ENCODE measurements around the gene ATP1A4. TPM values are rescaled to one million over a fixed set of nuclear protein-coding genes. Genes with fewer than 3 reads are reported as not detected.

Gene ATP1A4
- total and polyA plus RNA-seq, 2 of the 13 experiments (the other 11 are each of a cell fraction or from before 2014, with no cell fraction given) = not detected

DNA sequence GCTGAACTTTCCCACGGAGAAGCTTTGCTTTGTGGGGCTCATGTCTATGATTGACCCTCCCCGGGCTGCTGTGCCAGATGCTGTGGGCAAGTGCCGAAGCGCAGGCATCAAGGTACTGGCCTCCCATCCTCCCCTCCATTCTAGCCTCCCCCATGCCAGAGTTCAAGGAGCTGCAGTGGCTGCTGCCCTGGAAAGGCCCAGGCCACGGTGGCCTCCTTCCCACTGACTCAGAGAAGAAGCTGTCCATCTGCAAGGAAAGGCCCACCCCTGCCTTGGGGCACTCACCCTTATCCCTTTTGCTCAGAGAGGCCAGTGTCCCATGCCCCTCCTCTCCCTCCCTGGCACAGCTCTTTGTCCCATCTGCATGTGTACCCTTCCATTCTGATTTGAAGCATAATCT, 20.9 kb upstream of the ATP1A4 start (continued):
- no peak for TF ChIP-seq NFIB (CRISPR knock-in tag; IDR thresholded peaks at IDR 0.05; ENCODE audit: borderline replicate concordance)
- TF ChIP-seq ZSCAN29 (CRISPR knock-in tag; conservative IDR thresholded peaks at IDR 0.05) = no peak
- TF ChIP-seq HOXD1 (CRISPR knock-in tag; IDR thresholded peaks at IDR 0.05) = no peak
- TF ChIP-seq, protein P1, sequence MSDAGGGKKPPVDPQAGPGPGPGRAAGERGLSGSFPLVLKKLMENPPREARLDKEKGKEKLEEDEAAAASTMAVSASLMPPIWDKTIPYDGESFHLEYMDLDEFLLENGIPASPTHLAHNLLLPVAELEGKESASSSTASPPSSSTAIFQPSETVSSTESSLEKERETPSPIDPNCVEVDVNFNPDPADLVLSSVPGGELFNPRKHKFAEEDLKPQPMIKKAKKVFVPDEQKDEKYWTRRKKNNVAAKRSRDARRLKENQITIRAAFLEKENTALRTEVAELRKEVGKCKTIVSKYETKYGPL (CRISPR knock-in tag; IDR thresholded peaks at IDR 0.05) = no peak
- TF ChIP-seq WIZ (CRISPR knock-in tag; IDR thresholded peaks at IDR 0.05) = no peak
- TF ChIP-seq YEATS4 (CRISPR knock-in tag; IDR thresholded peaks at IDR 0.05; ENCODE audit: borderline replicate concordance) = no peak
- TF ChIP-seq DDIT3 (CRISPR knock-in tag; IDR thresholded peaks at IDR 0.05) = no peak
- TF ChIP-seq PRDM15 (CRISPR knock-in tag; IDR thresholded peaks at IDR 0.05) = no peak

DNA sequence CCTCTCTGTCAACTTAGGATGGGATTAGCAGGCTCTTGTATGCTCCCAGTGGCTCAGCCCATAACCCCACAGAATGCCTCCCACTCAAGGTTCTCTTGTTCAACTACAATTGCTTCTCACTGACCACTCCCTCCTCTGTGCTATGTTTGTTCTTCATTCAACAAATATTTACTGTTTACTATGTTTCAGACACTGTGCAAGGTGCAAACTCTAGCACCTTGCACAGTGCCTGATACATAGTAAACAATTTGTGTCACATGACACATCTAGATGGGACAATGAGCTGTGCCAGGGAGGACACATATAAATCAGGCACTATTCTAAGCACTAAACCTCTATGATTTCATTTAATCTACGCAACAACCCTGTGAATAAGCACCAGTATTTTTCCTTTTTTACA, 20.5 kb upstream of the ATP1A4 start:
- intact Hi-C loops (cut with micrococcal nuclease; ENCODE audit: unreplicated experiment) = no loop called here
- no TSS peak for BruUV-seq (replicated peaks)
- no peak overlapping the region for H2AFZ ChIP-seq (ENCODE audit: low read length)
- TF ChIP-seq, protein P2, sequence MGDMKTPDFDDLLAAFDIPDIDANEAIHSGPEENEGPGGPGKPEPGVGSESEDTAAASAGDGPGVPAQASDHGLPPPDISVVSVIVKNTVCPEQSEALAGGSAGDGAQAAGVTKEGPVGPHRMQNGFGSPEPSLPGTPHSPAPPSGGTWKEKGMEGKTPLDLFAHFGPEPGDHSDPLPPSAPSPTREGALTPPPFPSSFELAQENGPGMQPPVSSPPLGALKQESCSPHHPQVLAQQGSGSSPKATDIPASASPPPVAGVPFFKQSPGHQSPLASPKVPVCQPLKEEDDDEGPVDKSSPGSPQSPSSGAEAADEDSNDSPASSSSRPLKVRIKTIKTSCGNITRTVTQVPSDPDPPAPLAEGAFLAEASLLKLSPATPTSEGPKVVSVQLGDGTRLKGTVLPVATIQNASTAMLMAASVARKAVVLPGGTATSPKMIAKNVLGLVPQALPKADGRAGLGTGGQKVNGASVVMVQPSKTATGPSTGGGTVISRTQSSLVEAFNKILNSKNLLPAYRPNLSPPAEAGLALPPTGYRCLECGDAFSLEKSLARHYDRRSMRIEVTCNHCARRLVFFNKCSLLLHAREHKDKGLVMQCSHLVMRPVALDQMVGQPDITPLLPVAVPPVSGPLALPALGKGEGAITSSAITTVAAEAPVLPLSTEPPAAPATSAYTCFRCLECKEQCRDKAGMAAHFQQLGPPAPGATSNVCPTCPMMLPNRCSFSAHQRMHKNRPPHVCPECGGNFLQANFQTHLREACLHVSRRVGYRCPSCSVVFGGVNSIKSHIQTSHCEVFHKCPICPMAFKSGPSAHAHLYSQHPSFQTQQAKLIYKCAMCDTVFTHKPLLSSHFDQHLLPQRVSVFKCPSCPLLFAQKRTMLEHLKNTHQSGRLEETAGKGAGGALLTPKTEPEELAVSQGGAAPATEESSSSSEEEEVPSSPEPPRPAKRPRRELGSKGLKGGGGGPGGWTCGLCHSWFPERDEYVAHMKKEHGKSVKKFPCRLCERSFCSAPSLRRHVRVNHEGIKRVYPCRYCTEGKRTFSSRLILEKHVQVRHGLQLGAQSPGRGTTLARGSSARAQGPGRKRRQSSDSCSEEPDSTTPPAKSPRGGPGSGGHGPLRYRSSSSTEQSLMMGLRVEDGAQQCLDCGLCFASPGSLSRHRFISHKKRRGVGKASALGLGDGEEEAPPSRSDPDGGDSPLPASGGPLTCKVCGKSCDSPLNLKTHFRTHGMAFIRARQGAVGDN (CRISPR knock-in tag; IDR thresholded peaks at IDR 0.05) = no peak
- TF ChIP-seq MZF1 (CRISPR knock-in tag; IDR thresholded peaks at IDR 0.05; ENCODE audit: borderline replicate concordance) (no peak), ZBTB3 (CRISPR knock-in tag; IDR thresholded peaks at IDR 0.05; ENCODE audit: borderline replicate concordance, low read depth) (no peak), NFE2L1 (CRISPR knock-in tag; IDR thresholded peaks at IDR 0.05; ENCODE audit: borderline replicate concordance) (no peak), FOXP4 (CRISPR knock-in tag; IDR thresholded peaks at IDR 0.05) (peak; percentile 75)

More for the DNA sequence above, 20.5 kb upstream of the ATP1A4 start:
- Histone ChIP-seq H3K9me3 (ENCODE audit: low read length) (no peaks in the 10 kb centered on the region), H3K9ac (ENCODE audit: insufficient read depth, low read depth, low read length) (no peak overlapping the region), H3K27me3 (ENCODE audit: control insufficient read depth in 1 of 2, insufficient read depth in 2 of 2, low read length in 2 of 2) (no peaks in the 10 kb centered on the region), H3K4me1 (ENCODE audit: insufficient read depth, low read length) (peaks cover 59% of the 10 kb centered on the region), H4K20me1 (ENCODE audit: insufficient read depth, low read length) (no peaks in the 10 kb centered on the region), H3K27ac (ENCODE audit: extremely low read length, insufficient read depth, low read length) (no peak overlapping the region), H3K4me2 (ENCODE audit: low read depth, low read length) (no peak overlapping the region), H3K4me3 (replicated peaks in 1 of 3; ENCODE audit: insufficient read depth in 1 of 3, low read depth in 2 of 3, low read length in 3 of 3) (no peak overlapping the region), H3K79me2 (ENCODE audit: insufficient read depth, low read length) (no peaks in the 10 kb centered on the region), H3K36me3 (replicated peaks in 1 of 2; ENCODE audit: control insufficient read depth in 1 of 2, insufficient read depth in 2 of 2, low read length in 2 of 2) (no peaks in the 10 kb centered on the region)
- ChIA-PET POLR2A (no interaction called here), CTCF (ENCODE audit: low intra/inter-chr PET ratio, low total read pairs) (no interaction called here)
- in situ Hi-C loops (cut with HindIII; ENCODE audit: extremely low pct_ligation_motif_present, low pct_unique_long_range_greater_than_20kb) = no loop called here
- FAIRE-seq (peak; percentile 4), DNase-seq (ENCODE audit: low spot score) (no peak), ATAC-seq (peak; percentile 42)
- 82% methylated on average over 1 of the region's 1 CpG for WGBS (ENCODE audit: low lambda C conversion rate)

All from HepG2 (cell line).